Kidney capillary endothelial cell (primary cell): ENCODE results near the gene ZFAND5.
A peak's percentile ranks its signal among the peaks of the same experiment; 100 is the strongest.

Experiments used
- DNase-seq: peaks from one replicate; pipeline ENCODE4 v3.0.0-alpha.2; 2018; ENCODE audit warnings: low spot score

ZFAND5 gene

GRCh38 chr9:72362680-72363139 is 2.3 kb downstream of the ZFAND5 start:
- DNase-seq, result peak; percentile 54

GRCh38 chr9:72362118-72362531 is 2.9 kb downstream of the ZFAND5 start:
- no peak for DNase-seq

GRCh38 chr9:72361217-72361616 is 3.8 kb downstream of the ZFAND5 start:
- DNase-seq, result no peak

DNA sequence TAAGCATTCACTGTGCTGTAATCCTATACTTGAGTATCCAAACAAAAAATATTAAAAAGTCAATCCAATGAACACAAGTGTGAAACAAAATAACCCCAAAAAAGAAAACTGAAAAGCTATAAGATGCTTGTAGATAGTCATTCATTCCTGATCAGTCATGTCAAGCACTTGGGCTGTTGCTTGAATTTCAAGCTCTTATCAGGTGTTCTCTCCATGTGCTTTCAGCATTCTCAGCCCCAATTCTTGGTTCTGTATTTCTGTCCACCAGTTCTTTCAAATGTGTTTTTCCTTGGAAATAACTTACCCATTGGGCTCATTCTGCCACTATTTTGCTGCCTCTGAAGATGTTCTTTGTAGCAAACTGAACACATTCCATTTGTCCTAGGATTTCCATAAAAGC is 4.7 kb downstream of the ZFAND5 start:
- no peak for DNase-seq

GRCh38 chr9:72356041-72356582 is 8.9 kb downstream of the ZFAND5 start:
- DNase-seq, result no peak

DNA sequence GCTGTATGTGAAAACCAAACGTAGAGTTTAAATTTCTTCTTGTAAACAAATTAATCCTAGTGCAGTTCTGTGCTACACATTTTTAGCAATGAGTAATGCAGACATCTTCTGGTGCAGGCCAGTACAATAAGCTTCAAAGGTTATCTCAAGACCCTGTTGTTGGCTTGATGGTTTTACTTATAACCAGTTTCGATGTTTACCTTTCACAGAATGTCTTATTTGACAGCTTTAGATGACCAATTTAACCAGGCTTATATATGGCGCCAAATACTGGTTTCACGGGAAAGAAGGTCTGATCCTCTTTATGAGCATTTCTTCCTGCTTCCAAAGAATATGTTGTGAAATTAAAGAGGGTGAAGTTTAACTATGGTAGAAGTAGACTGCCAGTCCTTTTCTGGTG is 9.9 kb downstream of the ZFAND5 start:
- DNase-seq, result no peak

GRCh38 chr9:72354704-72355103 is 10.3 kb downstream of the ZFAND5 start:
- DNase-seq, result no peak

GRCh38 chr9:72353455-72354116 is 11.4 kb downstream of the ZFAND5 start:
- DNase-seq, result no peak

- no peak for DNase-seq
Observed at GRCh38 chr9:72352911-72353388, 12.1 kb downstream of the ZFAND5 start.

DNA sequence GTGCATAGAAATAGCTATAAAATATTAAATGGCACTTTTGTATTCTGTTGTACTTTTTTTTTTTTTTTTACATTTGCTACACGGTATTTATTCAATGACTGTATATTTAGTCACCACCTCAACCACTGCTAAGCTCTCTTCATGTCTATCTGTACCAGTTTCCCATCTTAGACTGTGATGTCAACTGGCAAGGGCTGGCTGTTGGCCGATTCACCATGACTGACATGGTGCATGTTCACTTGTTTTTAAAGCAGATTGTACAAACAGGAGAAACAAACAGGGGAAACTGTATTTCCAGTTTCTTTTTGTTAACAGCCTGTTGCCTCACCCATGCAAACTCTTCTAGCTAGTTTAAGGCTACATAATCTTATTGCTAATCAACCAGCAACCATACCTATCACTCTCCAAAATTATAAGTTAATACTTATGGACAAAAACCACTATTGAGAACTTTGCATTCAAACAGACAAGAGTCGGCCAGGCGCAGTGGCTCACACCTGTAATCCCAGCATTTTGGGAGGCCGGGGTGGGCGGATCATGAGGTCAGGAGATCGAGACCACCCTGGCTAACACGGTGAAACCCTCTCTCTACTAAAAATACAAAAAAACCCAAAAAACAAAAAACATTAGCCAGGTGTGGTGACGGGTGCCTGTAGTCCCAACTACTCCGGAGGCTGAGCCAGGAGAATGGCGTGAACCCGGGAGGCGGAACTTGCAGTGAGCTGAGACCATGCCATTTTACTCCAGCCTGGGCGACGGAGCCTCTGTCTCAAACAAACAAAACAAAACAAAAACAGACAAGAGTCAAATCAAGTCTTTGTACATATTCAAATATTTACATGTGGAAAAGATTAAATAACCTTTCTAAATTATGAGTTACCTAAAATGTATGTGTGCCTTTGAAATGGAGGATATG is 13.2 kb downstream of the ZFAND5 start:
- no peak for DNase-seq

DNA sequence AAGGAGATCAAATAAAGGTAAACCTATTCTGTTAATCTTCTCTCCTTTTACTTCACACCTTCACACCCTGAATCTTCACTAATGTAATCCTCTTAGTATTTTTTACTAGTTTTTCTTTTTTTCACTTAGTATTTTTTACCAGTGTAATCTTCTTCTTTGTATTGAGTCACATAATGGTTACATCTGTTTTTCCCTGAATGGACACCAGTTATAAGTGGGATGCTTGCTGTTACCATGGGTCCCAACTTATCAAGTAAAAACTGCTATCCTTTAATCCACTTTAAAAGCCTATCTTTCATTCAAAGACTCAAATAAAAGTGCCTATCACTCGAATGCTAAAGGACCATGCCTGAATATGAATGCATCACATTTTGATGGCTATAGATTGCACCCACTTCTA is 15.1 kb downstream of the ZFAND5 start:
- DNase-seq, result no peak

DNA sequence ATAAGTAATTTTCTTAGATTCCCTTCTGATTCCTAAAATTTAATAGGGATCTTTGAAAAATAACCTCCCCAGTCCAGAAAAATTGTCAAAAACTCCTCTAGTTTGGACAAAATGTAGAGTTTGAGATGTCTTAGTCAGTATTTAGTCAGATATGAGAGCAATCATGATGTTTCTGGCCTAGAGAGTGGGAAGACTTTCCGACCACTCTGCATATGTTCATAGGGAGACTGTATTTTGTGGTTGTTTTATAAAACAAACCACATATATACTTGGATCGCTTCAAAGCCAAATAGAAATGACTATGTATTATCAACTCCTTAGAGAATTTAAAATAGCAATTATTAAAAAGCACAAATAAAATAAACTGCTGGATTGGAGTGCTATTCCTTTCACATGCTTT is 15.8 kb downstream of the ZFAND5 start:
- no peak for DNase-seq

GRCh38 chr9:72346333-72346732 is 18.7 kb downstream of the ZFAND5 start:
- no peak for DNase-seq

DNA sequence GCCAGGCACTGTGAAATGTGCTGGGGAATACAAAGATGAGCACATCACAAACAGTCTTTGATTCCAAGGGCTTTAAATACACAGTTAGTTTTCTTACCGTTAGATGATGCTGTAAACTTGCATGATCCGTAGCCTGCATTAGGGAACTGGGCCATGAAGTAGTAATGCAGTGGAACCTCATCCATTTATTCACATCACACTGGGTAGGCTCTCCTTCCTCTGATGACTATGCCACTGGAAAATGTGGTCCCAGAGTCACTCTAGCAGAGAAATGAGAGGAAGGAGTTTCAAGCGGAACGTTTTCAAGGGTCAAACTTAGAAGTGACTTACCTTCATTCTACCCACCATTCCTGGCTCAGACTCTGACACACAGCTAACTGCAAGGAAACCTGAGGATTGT is 26.4 kb downstream of the ZFAND5 start:
- DNase-seq, result no peak

GRCh38 chr9:72337286-72337685 is 27.7 kb downstream of the ZFAND5 start:
- DNase-seq, result no peak

DNA sequence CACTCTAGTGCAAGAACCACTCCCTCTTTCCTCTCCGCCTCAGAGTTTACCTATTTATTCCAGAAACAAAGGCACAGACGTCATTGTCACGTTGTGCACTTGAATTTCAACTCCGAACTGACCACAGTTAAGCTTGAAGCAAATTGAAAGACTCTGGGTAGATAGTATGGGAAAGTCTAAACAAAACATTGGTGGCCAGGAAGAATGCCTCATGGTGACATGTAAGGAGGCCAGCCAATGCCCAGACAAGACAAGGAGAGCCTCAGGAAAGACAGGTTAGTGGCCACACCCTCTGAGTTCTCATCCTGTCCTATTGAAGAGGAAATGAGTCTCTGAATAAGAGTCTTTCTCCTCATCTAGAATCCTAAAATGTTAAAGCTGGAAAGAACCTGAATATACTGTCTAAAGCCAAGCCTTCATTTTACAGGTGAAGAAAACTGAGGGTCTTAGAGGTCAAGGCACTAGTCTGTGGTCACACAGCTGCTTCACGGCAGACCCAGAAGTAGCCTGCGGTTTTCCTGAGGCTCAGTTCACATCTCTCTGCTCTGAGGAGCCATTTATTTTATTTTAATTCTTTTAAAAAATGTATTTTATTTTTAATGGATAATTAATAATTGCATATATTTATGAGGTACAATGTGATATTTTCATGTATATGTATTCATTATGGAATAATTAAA is 30.2 kb downstream of the ZFAND5 start:
- DNase-seq, result no peak

GRCh38 chr9:72333709-72334108 is 31.3 kb downstream of the ZFAND5 start:
- DNase-seq, result no peak

DNA sequence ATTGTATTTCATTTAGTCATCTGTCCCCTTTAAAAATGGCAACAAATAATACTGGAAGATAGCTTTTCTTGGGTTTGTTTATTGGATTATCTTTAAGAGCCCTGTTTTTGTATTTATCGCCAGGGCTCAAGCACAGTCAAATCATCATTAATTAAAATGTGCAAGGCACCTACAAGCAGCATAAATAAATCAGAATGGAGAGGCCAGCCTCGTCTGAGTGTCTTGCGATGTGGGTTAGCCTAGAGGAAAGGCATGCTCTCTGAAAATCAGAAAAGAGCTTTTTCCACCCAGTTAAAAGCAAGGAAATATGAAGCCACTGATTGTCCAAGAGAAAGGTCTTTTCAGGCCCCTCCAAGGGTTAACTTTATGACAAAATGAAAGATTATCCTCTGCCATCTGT is 31.8 kb downstream of the ZFAND5 start:
- no peak for DNase-seq

- DNase-seq, result no peak
Observed at GRCh38 chr9:72332351-72332750, 32.7 kb downstream of the ZFAND5 start.

DNA sequence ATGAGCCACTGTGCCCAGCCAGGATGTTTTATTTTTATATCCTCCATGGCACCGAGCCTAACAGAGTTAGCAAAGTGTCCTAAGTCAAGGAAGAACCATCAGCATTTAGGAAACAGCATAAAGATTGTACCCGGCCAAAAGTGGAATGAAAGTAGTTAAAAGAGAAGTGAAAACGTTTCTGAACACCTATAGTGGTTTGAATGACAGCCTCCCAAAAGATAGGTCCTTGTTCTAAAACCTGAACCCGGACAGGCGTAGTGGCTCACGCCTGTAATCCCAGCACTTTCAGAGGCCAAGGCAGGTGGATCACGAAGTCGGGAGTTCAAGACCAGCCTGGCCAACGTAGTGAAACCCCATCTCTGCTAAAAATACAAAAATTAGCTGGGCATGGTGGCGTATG is 37.4 kb downstream of the ZFAND5 start:
- no peak for DNase-seq

DNA sequence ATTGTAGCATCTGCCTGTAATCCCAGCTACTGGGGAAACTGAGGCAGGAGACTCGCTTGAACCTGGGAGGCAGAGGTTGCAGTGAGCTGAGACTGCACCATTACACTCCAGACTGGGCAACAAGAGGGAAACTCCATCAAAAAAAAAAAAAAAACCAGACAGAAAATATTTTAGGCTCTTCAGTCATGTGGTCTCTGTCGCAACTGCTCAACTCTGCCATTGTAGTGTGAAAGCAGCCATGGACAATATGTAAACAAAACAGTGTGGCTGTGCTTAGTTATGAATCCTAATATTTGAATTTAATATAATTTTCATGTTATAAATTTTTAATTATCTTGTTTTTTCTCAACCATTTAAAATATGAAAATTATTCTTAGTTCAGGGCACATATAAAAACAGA is 38.4 kb downstream of the ZFAND5 start:
- DNase-seq, result no peak

DNA sequence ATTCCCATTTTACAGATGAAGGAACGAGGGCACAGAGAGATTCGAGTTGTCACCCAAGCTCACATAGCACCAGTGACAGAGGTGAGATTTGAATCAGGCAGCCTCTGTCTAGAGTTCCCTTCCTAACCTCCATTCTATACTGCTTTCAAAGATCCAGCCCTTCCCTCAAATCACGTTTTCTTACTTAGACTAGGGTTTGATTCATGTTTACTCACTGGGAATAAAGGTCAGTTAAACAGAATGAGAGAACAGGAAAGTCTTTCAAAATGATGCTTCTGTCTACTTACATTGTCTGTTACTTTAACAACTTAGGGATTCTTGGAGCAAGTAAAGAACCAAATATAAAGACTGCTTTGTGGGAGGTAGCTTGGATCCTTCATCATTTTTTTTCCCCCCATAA is 40.0 kb downstream of the ZFAND5 start:
- DNase-seq, result no peak
